Skin epidermis (tissue), 12 donors: Measurements from ENCODE around the gene THEM5.

ENCODE experiments used
- H3K27ac ChIP-seq, 21 experiments: fragments of 200-600 bp; sonication (generic) in 11 of 21; one replicate each; pipeline ENCODE4 v1.5.0; 2020; ENCODE audit warnings: mild to moderate bottlenecking in 3 of 21, inconsistent platforms in 2 of 21, moderate library complexity in 2 of 21
- H3K4me3 ChIP-seq, 7 experiments: fragments of 200-600 bp; sonication (generic) in 2 of 7; one replicate each; pipeline ENCODE4 v1.5.0; 2020; ENCODE audit warnings: inconsistent platforms in 2 of 7, mild to moderate bottlenecking in 2 of 7, moderate library complexity in 1 of 7

Gene THEM5

DNA sequence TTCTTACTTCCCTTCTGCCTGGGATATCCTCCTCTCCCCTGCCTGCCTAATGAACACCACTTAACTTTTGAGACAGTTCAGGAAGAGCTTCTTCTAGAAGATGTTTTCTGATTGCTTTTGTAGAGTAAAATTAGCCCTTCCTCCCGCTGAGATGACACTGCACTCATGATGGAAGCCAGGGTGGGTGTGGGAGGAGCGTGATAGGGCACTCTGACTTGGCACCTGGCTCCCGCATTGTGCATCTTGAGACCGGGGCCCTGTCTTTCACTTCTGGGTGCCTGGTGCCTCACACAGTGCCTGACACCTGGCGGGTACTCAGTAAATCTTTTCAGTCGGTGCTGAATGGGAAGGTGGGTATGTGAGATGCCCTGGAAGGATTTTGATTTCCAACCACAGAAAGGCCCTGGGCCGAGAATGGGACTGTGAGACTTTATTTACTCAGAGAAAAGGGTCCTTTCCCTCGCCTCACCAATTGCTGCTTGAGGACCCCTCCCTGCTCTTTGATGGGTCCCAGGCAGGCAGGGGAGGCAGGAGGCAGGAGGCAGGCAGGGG is 6.8 kb downstream of the THEM5 start:
- no peak overlapping the region for H3K4me3 ChIP-seq
- peak overlapping the region in 6 of 21 experiments; percentile 10 to 72 (median 42) for H3K27ac ChIP-seq

GRCh38 chr1:151846062-151846568 is 7.4 kb downstream of the THEM5 start:
- H3K4me3 ChIP-seq: no peak overlapping the region
- H3K27ac ChIP-seq: peak overlapping the region in 6 of 21 experiments; percentile 10 to 72 (median 40)

GRCh38 chr1:151843398-151843797 is 10.1 kb downstream of the THEM5 start:
- Histone ChIP-seq H3K27ac (no peak overlapping the region), H3K4me3 (no peak overlapping the region)

GRCh38 chr1:151841141-151841540 is 12.4 kb downstream of the THEM5 start:
- Histone ChIP-seq H3K27ac (peak overlapping the region in 3 of 21 experiments; percentile 74 to 95 (median 84)), H3K4me3 (no peak overlapping the region)

- H3K4me3 ChIP-seq: peak overlapping the region; percentile 34 to 51 (median 41)
- peak overlapping the region; percentile 1 to 96 (median 87) for H3K27ac ChIP-seq
These were observed 13.1 kb downstream of the THEM5 start for GRCh38 chr1:151840421-151840820.

DNA sequence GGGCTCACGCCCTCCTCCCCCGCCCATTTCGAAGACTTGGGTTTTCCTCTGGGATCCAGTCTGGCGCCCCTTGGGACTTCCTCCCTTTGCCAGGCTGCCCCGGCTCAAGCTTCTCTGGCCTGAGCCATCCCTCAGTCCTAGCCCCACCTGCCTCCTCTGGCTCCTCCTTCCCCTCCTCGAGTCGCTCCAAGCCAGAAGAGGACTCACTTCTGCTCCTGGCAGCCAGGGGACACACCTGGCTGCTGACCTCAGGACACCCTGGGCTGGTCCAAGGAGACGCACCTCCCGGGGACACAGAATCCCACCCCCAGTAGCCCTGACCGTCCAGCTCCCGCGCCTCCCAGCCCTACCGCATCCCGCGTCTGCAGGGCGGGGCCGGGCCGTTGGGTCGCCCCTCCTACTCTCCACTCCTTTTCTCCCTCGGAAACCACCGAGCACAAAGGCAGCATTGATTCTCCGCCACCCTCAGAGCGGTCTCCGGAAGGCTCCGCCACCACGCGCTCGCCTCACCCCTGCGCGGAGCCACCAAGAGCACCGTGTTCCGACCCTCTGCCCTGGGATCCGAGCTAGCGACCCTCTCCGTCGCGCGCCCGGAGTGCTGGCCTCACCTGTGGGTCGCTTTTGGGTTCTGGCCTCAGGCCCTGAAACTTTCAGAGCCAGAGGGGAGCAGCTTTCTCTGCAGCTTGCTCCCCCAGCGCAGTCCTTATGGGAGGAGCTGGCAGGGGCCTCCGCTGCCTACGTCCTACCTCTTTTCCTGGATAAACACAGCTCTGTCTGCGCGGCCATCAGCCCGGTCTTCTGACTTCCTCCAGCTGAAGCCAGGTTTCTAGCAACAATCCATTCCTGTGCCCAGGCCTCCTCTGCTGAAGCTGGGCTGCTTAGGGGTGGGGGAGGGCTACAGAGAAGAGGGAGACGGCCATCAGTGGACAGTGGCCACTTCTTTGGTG is 13.8 kb downstream of the THEM5 start, which contains the start of gene C2CD4D:
Gene C2CD4D (minus strand): TSS at position 364 of the 947 bp plus-strand sequence. CDS start 831 bp downstream, outside the sequence.
- peak within 1 kb of the TSS; percentile 34 to 51 (median 41) for H3K4me3 ChIP-seq
- peak within 1 kb of the TSS; percentile 58 to 96 (median 87) for H3K27ac ChIP-seq

DNA sequence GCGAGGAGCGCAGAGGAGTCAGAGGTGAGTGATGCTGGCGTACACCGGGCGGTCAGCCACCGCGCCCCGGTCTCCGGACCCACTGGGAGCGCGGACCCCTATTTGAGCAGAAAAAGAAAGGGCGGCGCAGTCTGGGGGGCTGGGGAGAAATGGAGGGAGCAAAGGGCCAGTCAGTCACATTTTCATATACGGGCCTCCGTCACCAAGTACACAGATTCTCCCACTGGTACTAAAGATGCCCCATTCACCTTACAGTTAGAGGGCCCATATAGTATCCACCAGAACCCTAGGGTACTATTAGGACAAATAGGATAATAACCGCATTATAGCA is 14.5 kb downstream of the THEM5 start:
- peak overlapping the region in 20 of 21 experiments; percentile 43 to 96 (median 88) for H3K27ac ChIP-seq
- H3K4me3 ChIP-seq: peak overlapping the region; percentile 18 to 51 (median 41)

DNA sequence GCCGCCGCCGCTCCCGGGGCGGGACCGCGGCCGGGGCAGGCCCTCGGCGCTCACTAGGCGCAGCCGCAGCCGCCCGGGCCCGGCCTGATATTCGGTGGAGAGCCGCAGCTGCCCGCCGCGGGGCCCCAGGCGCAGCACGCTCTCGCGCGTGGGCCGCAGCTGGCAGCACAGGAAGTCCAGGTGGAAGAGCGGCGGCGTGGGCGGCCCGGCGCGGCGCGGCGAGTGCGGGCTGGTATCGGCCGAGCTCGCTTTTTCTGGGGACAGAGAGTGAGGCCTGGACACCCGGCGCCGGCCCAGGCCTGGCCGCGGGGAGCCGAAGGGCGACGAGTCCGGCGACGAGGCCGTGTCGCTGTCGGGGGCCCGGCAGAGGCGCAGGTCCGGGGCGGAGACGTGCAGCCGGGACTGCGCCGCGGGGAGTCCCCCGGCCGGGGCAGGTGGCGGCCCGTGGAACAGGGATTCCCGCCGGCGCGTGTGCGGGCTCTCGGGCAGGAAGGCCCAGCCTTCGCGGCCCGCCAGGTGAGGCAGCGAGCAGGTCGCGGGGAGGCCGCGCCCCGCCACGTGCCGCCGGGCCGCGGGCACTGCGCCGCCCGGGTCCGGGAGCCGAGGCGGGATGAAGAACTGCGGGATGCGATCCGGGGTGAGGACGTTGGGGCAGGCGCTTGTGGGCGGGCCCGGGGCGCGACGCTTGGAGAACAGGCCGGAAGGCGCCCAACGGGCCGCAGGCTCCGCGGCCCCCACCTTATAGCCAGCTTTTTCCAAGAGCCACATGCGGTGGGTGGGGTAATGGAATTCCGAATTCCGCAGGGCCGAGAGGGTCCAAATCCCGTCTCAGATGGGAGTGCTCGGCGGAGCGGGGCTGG is 15.1 kb downstream of the THEM5 start:
- Histone ChIP-seq H3K4me3 (peak overlapping the region; percentile 18 to 51 (median 41)), H3K27ac (peak overlapping the region; percentile 43 to 96 (median 86))

DNA sequence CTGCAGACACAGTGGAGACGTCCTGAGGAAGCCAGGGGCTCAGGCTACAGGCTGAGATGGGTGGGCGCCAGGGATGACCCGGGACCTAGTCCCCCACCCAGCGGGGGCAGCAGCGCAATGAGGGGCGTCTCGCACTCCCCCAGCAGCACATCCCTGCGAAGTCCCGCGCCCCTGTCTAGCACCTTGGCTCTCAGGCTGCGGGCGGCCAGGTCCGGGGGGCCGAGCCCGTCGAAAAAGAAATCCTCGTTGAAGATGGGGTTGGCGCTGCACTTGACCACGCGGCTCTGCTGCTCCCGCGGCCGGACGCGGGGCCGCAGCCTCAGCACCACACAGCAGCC is 15.7 kb downstream of the THEM5 start:
- Histone ChIP-seq H3K27ac (peak overlapping the region in 19 of 21 experiments; percentile 24 to 96 (median 86)), H3K4me3 (peak overlapping the region; percentile 18 to 51 (median 41))

DNA sequence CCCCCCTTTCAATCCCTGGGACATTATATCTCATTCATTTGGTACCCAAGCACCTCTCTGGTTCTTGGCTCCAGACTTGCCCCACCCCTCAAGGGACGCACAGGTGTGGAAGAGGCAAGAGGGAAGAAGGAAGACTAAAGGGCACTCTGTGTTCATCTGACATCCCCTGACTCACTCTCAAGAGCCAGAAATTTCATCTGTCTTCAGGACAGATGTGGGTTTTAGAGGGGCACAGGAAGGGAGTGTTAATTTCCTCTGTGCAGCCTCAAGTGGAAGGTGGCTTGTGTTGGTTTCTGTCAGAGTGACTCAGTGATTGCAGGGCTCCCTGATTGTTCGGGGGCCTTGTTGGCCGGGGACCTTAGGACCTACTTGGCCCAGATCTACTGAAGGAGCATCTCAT is 16.3 kb downstream of the THEM5 start:
- peak overlapping the region in 14 of 21 experiments; percentile 21 to 96 (median 90) for H3K27ac ChIP-seq
- H3K4me3 ChIP-seq: no peak overlapping the region

GRCh38 chr1:151835596-151835995 is 17.9 kb downstream of the THEM5 start:
- H3K27ac ChIP-seq: peak overlapping the region in 6 of 21 experiments; percentile 3 to 86 (median 32)
- no peak overlapping the region for H3K4me3 ChIP-seq

GRCh38 chr1:151834239-151834638 is 19.3 kb downstream of the THEM5 start:
- H3K27ac ChIP-seq: peak overlapping the region in 6 of 21 experiments; percentile 15 to 86 (median 60)
- H3K4me3 ChIP-seq: no peak overlapping the region

- peak overlapping the region in 10 of 21 experiments; percentile 10 to 86 (median 78) for H3K27ac ChIP-seq
- H3K4me3 ChIP-seq: no peak overlapping the region
These were observed 20.2 kb downstream of the THEM5 start for GRCh38 chr1:151833172-151833900.

DNA sequence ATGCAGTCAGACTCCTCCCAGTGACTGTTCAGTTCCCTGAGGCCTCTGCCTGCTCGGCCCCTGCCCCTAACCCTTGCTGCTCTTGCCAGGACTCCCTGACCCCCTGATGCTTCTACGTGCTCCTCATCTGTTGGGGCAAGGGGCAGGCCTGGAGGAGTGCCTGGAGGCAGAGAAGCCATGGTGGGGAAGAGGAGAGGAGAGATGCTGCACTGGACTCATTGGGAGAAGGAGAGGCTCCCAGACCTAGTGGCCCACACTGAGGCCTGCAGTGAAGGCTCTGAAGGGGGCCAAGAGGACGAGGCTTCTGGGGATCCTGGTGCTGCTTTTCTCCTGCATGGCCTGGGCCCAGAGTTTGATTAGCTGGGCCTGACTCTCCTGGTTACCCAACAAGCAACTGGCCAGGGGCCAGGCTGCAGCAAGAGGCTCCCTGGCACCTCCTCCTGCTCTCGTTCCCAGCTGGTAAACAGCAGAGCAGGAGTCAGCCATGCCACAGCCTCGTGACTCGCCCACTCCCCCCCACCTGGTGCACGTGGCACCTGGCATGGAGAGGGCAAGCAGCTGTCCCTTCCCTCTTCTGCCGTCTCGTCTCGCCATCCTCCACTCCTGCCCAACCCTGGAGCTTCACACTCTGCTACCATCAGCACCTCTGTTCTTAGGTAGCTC is 21.1 kb downstream of the THEM5 start:
- peak overlapping the region in 15 of 21 experiments; percentile 3 to 86 (median 76) for H3K27ac ChIP-seq
- H3K4me3 ChIP-seq: no peak overlapping the region

GRCh38 chr1:151831605-151832004 is 21.9 kb downstream of the THEM5 start, which contains the start of gene RORC:
RORC (minus strand) TSS chr1:151831802; CDS start chr1:151831764, 38 bp downstream.
- H3K27ac ChIP-seq: peak within 1 kb of the TSS in 19 of 21 experiments; percentile 7 to 86 (median 76)
- peak within 1 kb of the TSS in 5 of 7 experiments; percentile 1 to 48 (median 5) for H3K4me3 ChIP-seq

GRCh38 chr1:151831256-151831591 is 22.3 kb downstream of the THEM5 start:
- peak overlapping the region in 17 of 21 experiments; percentile 7 to 86 (median 76) for H3K27ac ChIP-seq
- H3K4me3 ChIP-seq: peak overlapping the region in 5 of 7 experiments; percentile 1 to 48 (median 5)

- Histone ChIP-seq H3K27ac (peak overlapping the region in 12 of 21 experiments; percentile 33 to 82 (median 74)), H3K4me3 (no peak overlapping the region)
These were observed 23.5 kb downstream of the THEM5 start for GRCh38 chr1:151830055-151830454.
